SK-N-SH treated with all-trans-retinoic acid at 6 μM for 48 hours (cell line): ENCODE measurements around the gene MYCBPAP.
A peak's percentile ranks its signal among the peaks of the same experiment; 100 is the strongest.

ENCODE experiments used
- ATAC-seq: fragments of 200-7000 bp; cut with Tn5 transposase; 3 replicates; pipeline ENCODE4 v1.9.1; 2020; ENCODE audit warnings: mild to moderate bottlenecking, moderate library complexity
- ARNTL ChIP-seq: fragments of 450-650 bp; formaldehyde crosslinking; IDR thresholded peaks from 2 replicates; pipeline ENCODE4 v1.5.0; 2020; ENCODE audit warnings: low read depth, mild to moderate bottlenecking, moderate library complexity, borderline replicate concordance
- BACH2 ChIP-seq: fragments of 250-450 bp; sonication (Bioruptor Pico); IDR thresholded peaks from 2 replicates; pipeline ENCODE4 v1.9.0; 2021; ENCODE audit warnings: mild to moderate bottlenecking, borderline replicate concordance
- CREB5 ChIP-seq: fragments of 250-450 bp; sonication (Bioruptor Pico); IDR thresholded peaks from 2 replicates; pipeline ENCODE4 v1.5.1; 2020; ENCODE audit warnings: low read depth, mild to moderate bottlenecking, moderate library complexity
- CSDC2 ChIP-seq: fragments of 250-450 bp; sonication (Bioruptor Pico); IDR thresholded peaks from 2 replicates; pipeline ENCODE4 v1.5.0; 2020; ENCODE audit warnings: mild to moderate bottlenecking, moderate library complexity
- ESRRG ChIP-seq: fragments of 250-450 bp; sonication (Bioruptor Pico); IDR thresholded peaks from 2 replicates; pipeline ENCODE4 v1.6.1; 2021; ENCODE audit warnings: mild to moderate bottlenecking
- ISL1 ChIP-seq: fragments of 250-450 bp; sonication (Bioruptor Pico); IDR thresholded peaks from 2 replicates; pipeline ENCODE4 v2.1.2; 2022; ENCODE audit warnings: mild to moderate bottlenecking, moderate library complexity
- OSR1 ChIP-seq: fragments of 250-450 bp; sonication (Bioruptor Pico); IDR thresholded peaks from 2 replicates; pipeline ENCODE4 v1.8.0; 2022; ENCODE audit warnings: moderate library complexity, mild to moderate bottlenecking, inconsistent platforms
- POU6F1 ChIP-seq: fragments of 250-450 bp; sonication (Bioruptor Pico); IDR thresholded peaks from 2 replicates; pipeline ENCODE4 v1.8.0; 2021; ENCODE audit warnings: low read depth, mild to moderate bottlenecking, moderate library complexity, borderline replicate concordance
- PPARA ChIP-seq: fragments of 250-450 bp; sonication (Bioruptor Pico); IDR thresholded peaks from 2 replicates; pipeline ENCODE4 v1.5.0; 2020; ENCODE audit warnings: mild to moderate bottlenecking, borderline replicate concordance
- RARB ChIP-seq: fragments of 250-450 bp; sonication (Bioruptor Pico); IDR thresholded peaks from 2 replicates; pipeline ENCODE4 v1.8.0; 2021; ENCODE audit warnings: mild to moderate bottlenecking, moderate library complexity
- SNAI2 ChIP-seq: fragments of 250-450 bp; sonication (Bioruptor Pico); IDR thresholded peaks from 2 replicates; pipeline ENCODE4 v1.5.0; 2020; ENCODE audit warnings: mild to moderate bottlenecking, moderate library complexity
- TCF4 ChIP-seq: fragments of 250-450 bp; sonication (Bioruptor Pico); IDR thresholded peaks from 2 replicates; pipeline ENCODE4 v1.8.0; 2021; ENCODE audit warnings: mild to moderate bottlenecking, moderate library complexity, borderline replicate concordance
- TSHZ2 ChIP-seq: fragments of 250-450 bp; sonication (Bioruptor Pico); IDR thresholded peaks from 2 replicates; pipeline ENCODE4 v1.5.0; 2020; ENCODE audit warnings: mild to moderate bottlenecking, moderate library complexity
- ZC3H10 ChIP-seq: fragments of 250-450 bp; sonication (Bioruptor Pico); IDR thresholded peaks from 2 replicates; pipeline ENCODE4 v1.5.1; 2021; ENCODE audit warnings: mild to moderate bottlenecking, moderate library complexity
- ZFP3 ChIP-seq: fragments of 250-450 bp; sonication (Bioruptor Pico); IDR thresholded peaks from 2 replicates; pipeline ENCODE4 v1.5.0; 2020; ENCODE audit warnings: mild to moderate bottlenecking, moderate library complexity
- ZFP30 ChIP-seq: fragments of 450-650 bp; formaldehyde crosslinking; IDR thresholded peaks from 2 replicates; pipeline ENCODE4 v1.5.0; 2022; ENCODE audit warnings: mild to moderate bottlenecking, moderate library complexity
- ZNF70 ChIP-seq: fragments of 450-650 bp; formaldehyde crosslinking; IDR thresholded peaks from 2 replicates; pipeline ENCODE4 v1.5.0; 2020; ENCODE audit warnings: mild to moderate bottlenecking, moderate library complexity
- ZNF8 ChIP-seq: fragments of 450-650 bp; formaldehyde crosslinking; IDR thresholded peaks from 2 replicates; pipeline ENCODE4 v1.5.0; 2020; ENCODE audit warnings: mild to moderate bottlenecking, moderate library complexity

The MYCBPAP gene

DNA sequence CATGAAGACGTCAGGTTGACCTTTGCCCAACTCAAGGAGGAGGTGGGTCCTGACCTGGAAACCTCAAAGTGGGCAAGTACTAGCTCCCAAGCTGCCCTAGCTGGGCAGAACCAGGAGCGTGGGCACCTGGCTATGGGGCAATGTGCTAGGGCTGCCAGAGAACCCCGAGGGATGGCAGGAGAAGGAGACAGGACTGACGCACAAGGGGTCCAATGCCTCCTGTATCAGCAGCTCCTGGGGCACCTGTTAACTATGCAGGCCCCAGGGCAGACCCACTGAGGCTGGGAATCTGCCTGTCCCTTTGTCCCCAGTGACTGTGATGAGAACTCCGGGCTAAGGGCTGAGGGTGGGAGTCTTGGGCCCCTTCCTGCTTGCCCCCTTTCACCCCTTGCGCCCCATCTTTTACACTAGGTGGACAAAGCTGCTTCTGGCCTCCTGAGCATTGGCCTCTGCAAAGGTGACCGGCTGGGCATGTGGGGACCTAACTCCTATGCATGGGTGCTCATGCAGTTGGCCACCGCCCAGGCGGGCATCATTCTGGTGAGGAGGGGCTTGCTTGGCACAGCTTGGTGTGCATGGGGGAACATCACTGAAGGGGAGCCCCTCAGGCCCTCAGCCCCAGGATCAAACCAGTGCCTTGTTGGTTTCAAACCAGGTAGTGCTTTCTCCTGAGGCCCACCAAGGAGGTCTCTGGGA is 47.3 kb upstream of the MYCBPAP start:
- ATAC-seq, result no peak

GRCh38 chr17:50461550-50462132 is 46.6 kb upstream of the MYCBPAP start:
- TF ChIP-seq POU6F1 (CRISPR knock-in tag) (no peak), ZFP30 (no peak), TSHZ2 (no peak)
- ATAC-seq, result no peak

More for the DNA sequence above, 47.3 kb upstream of the MYCBPAP start:
- TF ChIP-seq TSHZ2 (no peak), ZFP3 (no peak), TCF4 (CRISPR knock-in tag) (no peak), ZNF70 (CRISPR knock-in tag) (peak; percentile 50; the same call in 1 of the 2 replicates)
- TF ChIP-seq, all 23 proteins: peak for 1

DNA sequence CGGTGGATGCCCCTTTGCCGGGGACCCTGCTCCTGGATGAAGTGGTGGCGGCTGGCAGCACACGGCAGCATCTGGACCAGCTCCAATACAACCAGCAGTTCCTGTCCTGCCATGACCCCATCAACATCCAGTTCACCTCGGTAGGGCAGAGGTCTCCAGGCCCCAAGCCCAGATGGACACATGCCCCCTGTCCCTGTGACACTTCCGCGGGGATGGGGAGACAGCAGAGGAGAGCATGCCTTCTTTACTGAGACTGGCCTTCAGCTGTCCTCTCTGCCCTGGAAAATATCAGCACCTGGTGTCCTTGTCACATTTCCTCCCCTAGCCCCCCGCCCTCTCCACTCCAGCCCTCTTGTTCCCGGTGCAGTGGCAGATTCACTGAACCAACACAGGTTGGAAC is 45.8 kb upstream of the MYCBPAP start:
- no peak for TF ChIP-seq TCF4 (CRISPR knock-in tag)
- TF ChIP-seq SNAI2 (CRISPR knock-in tag), result no peak
- TF ChIP-seq CSDC2 (CRISPR knock-in tag), result no peak
- no peak for TF ChIP-seq TSHZ2
- no peak for TF ChIP-seq BACH2
- no peak for TF ChIP-seq ESRRG
- no peak for ATAC-seq

- ATAC-seq, result no peak
- no peak for TF ChIP-seq CREB5 (CRISPR knock-in tag)
- no peak for TF ChIP-seq OSR1 (CRISPR knock-in tag)
- TF ChIP-seq SNAI2 (CRISPR knock-in tag), result no peak
- no peak for TF ChIP-seq CSDC2 (CRISPR knock-in tag)
- TF ChIP-seq RARB (CRISPR knock-in tag), result no peak
- no peak for TF ChIP-seq ISL1 (CRISPR knock-in tag)
- no peak for TF ChIP-seq ZNF8 (CRISPR knock-in tag)
- no peak for TF ChIP-seq ZC3H10 (CRISPR knock-in tag)
- TF ChIP-seq TSHZ2, result no peak
- TF ChIP-seq BACH2, result no peak
- TF ChIP-seq ZFP3, result no peak
- no peak for TF ChIP-seq TCF4 (CRISPR knock-in tag)
- no peak for TF ChIP-seq ESRRG
- no peak for TF ChIP-seq ARNTL (CRISPR knock-in tag)
- no peak for TF ChIP-seq PPARA (CRISPR knock-in tag)
Measured at GRCh38 chr17:50464121-50464520, 44.1 kb upstream of the MYCBPAP start.
